Gastroesophageal sphincter (tissue), 3 donors: Measurements from ENCODE around the gene CDK14.

ENCODE experiments used
- EP300 ChIP-seq: sonication (generic); formaldehyde crosslinking; IDR thresholded peaks from one replicate; pipeline ENCODE4 v1.6.1; 2017; ENCODE audit warnings: antibody characterized with exemption, mild to moderate bottlenecking
- POLR2A ChIP-seq, 2 donors: fragments of 450-650 bp; IDR thresholded peaks; one replicate each; pipeline ENCODE4 v1.6.1; 2017; ENCODE audit warnings: antibody characterized with exemption in 2 of 2, mild to moderate bottlenecking in 2 of 2, moderate library complexity in 1 of 2
- POLR2AphosphoS5 ChIP-seq: sonication (generic); formaldehyde crosslinking; IDR thresholded peaks from one replicate; pipeline ENCODE4 v1.6.1; 2017; ENCODE audit warnings: antibody characterized with exemption
- TF ChIP-seq, protein P1 (sequence below), 4 experiments: fragments of 200-600 bp in 2 of 4; fragments of 450-650 bp in 2 of 4; sonication (generic) in 1 of 4; IDR thresholded peaks; one replicate each; pipeline ENCODE4 v1.5.1; 2017 to 2019; ENCODE audit warnings: antibody characterized with exemption in 4 of 4, mild to moderate bottlenecking in 2 of 4, moderate library complexity in 2 of 4

DNA sequence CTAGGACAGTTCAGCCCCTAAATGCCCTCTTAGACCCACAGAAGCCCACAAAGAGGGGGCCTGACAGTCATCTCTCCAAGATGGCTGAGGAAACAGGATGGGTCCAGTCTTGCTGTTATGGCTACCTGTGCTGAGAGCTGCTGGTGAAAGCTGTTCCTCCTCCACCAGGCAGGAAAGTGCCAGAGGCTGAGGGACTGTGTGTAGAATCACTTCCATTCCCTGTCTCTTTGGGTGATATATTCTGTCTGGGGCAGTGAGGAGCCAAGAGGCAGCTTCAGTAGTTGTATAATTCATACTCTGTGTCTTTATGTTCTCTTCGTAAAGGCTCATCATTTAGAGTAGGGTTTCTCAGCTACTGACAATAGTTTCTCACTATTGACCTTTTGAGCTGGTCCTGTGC, 425.8 kb downstream of the CDK14 start:
- TF ChIP-seq POLR2AphosphoS5 (no peak), EP300 (no peak), POLR2A (IDR thresholded peaks at IDR 0.05) (no peak)
- TF ChIP-seq, protein P1, sequence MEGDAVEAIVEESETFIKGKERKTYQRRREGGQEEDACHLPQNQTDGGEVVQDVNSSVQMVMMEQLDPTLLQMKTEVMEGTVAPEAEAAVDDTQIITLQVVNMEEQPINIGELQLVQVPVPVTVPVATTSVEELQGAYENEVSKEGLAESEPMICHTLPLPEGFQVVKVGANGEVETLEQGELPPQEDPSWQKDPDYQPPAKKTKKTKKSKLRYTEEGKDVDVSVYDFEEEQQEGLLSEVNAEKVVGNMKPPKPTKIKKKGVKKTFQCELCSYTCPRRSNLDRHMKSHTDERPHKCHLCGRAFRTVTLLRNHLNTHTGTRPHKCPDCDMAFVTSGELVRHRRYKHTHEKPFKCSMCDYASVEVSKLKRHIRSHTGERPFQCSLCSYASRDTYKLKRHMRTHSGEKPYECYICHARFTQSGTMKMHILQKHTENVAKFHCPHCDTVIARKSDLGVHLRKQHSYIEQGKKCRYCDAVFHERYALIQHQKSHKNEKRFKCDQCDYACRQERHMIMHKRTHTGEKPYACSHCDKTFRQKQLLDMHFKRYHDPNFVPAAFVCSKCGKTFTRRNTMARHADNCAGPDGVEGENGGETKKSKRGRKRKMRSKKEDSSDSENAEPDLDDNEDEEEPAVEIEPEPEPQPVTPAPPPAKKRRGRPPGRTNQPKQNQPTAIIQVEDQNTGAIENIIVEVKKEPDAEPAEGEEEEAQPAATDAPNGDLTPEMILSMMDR (IDR thresholded peaks at IDR 0.05), result no peak
